HG03175 (cell line): ENCODE data around the gene NSFL1C.
"Not testable (repeated sequence)": the region's sequence is repeated elsewhere in the genome, so short reads cannot be mapped to it uniquely, and the experiment has no call there.

Source experiments
- ATAC-seq: cut with Tn5 transposase; IDR thresholded peaks from one replicate; pipeline ENCODE4 v1.9.1; 2021; ENCODE audit warnings: mild to moderate bottlenecking, moderate library complexity; ENCODE audit not compliant: unreplicated experiment

The NSFL1C gene

DNA sequence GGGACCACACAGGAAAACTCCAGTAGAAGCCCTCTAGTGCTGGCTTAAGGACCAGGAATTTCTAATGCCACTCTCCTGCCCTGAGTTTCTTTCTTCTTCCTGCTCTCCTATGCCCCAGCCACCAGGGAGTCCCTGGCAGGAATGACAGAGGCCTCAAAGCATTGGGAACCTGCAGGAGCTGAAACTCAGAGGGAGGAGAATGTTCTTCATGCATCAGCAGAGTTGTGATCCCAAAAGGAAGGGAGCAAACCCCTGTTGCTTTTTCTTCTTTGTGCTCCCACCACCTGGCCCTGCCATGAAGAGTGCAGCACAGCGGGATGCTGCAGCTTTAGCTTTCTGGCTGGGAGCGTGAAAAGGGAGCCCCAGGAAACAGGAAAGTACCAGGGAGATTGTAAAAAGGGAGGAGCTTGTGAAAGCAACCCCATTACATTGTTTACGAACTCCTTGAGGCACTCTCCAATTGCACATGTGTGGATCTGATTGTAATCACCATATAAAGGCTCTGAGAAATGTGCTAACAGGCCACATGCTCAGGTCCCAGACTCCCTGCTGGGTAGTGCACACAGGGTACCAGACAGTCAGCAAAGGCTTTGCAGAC, 39.1 kb downstream of the NSFL1C start:
- no peak for ATAC-seq

DNA sequence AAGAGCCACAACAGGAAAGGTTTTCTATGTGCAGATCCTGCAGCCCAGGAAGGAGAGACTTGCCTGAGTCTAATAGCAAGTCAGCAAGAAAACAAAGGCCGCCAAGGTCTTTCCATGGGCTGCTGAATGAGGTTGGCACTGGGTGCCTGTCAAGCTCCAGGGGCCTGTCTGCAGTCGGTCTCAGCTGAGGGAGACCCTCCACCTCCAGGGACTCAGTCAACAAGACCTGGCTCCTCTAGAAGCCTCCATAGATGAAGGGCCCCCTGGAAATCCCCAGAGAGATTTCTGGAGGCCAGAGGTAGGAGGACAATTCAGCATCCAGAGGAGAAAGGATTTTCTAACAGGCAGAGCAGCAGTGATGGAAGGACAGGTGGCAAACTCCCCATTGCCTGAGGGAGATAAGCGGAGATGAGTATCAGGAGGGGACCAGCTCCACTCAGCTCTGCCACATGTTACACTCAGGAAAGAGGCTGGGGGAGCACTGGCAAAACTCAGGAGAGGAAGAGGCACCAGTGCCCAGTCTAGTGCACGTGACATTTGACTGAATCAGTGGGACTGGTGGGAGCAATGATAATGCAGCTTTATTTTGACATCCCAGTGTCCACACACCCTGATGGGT, 40.3 kb downstream of the NSFL1C start:
- ATAC-seq: no peak

DNA sequence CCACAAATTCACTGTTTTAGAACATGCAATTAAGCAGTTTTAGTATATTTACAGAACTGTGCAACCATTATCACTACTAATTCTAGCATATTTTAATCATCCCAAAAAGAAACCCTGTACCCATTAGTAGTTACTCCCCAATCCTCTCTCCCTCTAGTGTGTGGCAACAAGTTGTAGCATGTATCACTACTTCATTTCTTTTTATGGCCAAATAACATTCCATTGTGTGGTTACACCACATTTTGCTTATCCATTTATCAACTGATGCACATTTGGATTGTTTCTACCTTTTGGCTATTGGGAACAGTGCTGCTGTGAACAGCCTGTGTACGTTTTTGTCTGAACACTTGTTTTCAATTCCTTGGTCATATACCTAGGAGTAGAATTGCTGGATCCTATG, 42.3 kb downstream of the NSFL1C start:
- ATAC-seq: no peak

DNA sequence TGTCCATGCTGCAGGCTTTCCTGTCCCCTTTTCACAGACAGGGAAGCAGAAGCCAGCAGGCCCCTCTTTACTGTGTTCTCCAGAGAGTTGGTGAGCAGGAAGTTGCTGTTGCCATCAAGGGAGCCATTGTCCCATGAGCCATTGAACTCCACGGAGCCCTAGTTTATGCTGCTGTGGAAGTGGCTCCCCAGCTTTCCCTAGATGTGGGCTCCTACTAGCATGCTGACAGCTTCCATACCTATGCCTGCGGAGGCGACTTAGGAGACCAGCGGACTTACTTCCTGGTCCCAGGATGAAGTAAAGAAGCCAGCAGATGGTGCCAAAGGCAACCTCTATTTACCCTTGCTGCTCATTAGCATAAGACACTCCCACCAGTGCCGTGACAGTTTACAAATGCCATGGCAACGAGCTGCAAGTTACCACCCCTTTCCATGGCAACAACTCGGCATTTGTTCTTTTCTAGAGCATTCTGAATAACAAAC, 43.0 kb downstream of the NSFL1C start:
- no peak for ATAC-seq

DNA sequence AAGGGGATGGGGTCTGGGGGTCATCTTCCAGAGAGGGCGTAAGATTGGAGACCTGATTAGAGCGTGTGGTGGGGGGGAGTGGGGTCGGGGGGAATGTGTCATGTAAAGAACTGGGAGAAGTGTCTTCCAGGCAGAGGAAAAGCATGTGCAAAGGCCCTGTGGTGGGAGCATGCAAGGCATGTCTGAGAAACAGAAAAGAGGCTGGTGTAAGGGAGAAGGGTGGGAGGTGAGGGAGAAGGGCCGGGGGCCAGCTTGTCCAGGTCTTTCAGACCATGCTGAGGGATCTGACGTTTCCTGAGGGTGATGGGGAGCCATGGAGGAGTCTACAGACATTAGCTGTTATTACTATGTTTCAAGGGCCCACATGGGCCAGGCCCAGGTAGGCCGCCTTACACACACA, 43.4 kb downstream of the NSFL1C start:
- no peak for ATAC-seq

DNA sequence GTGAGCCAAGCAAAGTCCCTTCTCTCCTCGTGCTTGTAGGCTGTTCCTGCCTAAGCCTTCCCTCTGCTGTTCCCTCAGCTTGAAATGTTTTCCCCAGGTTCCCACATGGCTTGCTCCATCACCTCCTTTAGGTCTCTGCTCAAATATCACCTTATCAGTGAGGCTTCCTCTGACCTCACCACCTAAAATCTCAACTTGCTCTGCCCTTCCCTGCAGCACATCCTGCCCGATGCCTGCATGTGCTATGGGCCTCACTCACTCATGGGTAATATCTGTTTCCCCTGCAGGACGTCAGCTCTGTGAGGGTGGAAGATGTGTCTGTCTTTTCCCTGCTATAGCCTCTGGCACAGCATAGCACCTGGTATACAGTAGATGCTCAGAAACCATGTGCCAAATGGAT, 43.9 kb downstream of the NSFL1C start:
- no peak for ATAC-seq

DNA sequence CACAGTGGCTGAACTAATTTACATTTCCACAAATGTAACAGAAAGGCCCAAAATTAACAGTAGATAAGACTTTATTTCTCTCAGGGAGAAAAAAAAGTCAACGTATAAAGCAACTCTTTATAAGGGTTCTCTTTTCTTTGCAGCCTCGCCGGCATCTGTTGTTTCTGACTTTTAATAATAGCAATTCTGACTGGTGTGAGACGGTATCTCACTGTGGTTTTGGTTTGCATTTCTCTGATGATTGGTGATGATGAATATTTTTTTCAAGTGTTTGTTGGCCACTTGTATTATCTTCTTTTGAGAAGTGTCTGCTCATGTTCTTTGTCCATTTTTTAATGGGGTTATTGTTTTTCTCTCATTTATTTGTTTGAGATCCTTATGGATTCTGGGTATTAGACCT, 46.6 kb downstream of the NSFL1C start:
- ATAC-seq: no peak

DNA sequence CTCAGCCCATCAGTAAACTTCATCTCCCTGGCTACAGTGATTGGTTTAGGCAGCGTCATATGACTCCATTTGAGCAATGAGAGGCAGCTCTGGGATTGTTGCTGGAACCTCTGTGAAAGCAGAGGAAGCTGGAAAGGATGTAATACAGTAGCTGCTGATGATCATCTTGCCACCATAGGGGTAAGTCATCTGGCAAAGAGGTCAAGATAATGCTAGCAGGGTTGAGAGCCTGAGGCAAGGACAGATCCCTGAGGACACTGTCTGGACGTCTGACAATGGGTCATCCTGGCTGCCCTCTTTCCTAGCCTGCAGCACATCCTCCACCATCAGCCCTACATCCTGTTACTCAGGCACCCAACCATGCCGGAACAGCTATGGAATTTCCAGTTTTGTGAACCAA, 48.3 kb downstream of the NSFL1C start:
- no peak for ATAC-seq

DNA sequence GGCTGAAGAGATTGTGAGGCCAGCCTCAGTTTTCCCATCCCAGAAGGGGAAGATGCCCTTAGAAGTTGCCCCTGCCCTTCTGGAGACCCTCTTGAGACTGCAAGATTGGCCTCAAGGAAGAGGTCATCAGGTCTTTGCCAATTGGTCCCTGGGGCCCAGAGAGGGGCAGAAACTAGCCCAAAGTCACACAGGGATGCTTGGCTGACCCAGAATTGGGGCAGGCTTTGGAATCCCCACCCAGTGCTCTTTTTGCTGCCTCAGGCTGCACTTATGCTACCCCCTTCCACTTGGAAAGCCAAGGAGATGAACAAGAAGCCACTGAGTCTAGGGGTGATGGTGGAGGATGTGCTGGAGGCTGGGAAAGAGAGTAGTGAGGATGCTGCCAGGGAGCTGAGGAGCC, 48.9 kb downstream of the NSFL1C start:
- ATAC-seq: no peak

DNA sequence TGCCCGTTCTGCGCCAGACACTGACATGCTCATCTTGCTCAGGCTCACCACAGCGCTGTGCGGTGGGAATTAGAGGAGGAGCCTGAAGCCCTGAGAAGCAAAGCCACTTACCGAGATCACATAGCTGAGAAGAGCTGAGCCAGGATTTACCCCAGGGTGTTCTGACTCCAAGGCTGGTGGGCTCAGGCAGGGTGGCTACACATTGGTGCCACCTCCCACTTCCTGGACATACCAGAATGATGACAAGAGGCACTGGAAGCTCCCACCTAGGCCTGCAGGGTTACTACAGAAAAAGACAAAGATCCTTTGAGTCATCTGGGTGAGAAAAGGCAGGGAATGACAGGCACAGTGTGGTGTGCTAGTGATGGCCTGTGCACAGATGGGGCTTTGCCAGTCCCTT, 49.4 kb downstream of the NSFL1C start:
- no peak for ATAC-seq

DNA sequence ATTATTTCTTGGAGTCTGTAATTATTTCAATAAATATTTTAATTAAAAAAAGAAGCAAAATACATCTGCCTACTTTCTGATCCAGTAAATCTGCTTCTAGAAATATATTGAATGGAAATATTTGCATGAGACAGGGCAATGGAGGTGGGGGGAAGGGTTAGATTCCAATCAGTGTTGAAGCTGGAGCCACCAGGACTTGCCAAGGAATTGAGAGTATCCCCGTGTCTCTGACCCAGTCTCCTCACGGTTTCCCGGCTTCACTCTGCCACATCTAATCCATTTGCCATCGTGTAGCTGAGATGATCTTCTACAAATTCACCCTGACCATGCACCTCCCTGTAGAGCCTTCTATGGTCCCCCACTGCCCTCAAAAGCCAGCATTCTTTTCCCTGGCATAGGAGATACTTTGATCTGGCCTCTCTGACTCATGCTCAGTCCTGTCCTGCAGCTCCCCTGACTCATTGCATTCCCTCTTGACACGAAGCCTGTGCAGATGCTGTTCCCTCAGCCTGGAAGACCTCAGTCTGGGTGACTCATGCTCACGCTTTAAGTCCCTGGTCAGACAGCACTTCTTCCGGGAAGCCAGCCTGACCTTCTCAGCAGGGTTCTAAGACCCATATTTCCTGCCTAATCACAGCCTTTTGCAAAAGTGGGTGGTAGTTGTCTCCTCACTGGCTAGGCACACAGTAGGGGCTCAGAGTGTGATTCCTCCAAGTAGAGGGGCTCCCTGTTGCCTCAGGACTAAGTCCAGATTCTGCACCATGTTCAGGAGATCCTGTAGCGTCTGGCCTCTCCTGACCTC, 50.8 kb downstream of the NSFL1C start:
- ATAC-seq: no peak

DNA sequence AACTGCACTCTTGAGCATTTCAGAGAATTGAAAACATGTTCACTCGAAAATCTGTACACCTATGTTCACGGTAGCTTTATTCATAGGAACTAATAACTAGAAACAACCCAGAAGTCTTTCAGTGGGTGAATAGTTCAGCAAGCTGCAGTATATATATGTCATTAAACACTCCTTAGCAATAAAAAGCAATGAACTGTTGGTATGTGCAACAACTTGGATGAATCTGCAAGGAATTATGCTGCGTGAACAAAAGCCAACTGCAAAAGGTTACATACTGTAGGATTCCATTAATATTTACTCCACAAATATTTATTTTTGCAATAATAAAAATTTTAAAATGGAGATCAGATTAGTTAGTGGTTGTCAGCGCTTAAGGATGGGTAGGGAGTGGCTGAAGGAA, 51.7 kb downstream of the NSFL1C start:
- ATAC-seq: no peak

DNA sequence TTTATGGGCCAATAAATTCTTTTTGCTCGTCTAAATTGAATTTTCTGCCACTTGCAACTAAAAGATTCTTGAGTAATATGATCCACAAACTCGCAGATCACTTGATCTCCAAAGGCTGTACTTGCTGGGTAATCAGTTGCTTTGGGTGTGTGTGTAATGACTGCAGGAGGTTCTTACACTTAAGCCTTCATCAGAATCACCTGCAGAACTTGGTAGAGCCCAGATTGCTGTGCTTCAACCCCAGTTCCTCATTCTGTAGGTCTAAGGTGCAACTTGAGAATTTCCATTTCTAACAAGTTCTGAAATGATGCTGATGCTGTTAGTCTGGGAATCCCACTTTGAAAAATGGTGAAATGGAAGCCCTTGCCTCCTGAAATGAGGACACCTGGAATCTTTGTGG, 60.8 kb downstream of the NSFL1C start:
- ATAC-seq: no peak

DNA sequence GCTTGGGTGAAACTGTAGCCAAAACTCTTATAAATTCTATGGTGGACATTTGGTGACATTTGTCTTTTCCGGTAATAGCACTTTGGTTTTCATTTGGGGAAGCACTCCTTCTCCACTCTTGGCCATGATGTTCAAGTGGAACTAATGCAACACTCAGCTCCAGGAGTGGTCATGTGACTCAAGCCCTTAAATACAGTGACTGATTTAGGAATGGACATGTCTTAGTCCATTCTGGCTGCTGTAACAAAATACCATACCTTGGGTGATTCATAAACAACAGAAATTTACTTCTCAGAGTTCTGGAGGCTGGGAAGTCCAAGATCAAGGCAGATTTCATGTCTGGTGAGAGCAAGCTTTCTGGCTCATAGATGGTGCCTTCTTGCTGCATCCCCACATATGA, 63.0 kb downstream of the NSFL1C start:
- no peak for ATAC-seq

DNA sequence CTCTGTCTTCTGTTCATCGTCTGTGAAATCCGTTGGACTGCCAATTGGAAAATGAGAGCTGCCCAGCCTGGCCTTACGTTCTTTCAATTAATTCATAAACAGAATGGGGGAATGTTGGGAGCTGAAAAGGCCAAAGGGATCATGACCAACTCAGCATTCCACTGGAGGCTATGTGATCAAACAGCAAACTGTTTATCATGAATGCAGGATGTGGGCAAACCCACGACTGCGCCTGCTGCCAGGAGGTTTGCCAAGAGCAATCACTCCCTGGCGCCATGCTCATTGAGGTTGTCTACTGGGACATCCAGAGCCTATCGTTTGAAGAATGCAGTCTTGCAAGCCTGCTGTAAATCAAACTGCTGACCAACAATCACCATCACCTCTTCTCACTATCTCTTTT, 64.5 kb downstream of the NSFL1C start:
- ATAC-seq: no peak

DNA sequence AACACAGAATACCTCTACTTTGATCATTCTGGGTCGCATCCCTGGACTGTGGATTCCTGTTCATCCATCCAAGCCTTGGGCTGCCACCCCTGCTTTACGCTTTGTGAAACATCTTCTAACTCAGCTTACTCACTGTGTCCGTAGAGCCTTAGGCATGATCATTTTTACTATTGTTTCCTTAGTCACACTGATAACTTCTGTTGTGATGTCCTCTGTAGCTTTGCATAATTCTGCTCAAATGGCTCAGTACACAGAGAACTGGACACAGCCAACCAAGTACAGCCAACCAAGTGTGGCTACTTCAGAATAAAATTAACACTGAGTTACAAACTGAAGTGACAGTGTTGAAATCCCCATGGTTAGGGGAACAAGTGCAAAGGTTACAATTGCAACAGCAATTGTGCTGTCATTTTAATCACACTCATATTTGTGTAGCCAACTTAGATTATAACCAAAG, 65.2 kb downstream of the NSFL1C start:
- no peak for ATAC-seq

DNA sequence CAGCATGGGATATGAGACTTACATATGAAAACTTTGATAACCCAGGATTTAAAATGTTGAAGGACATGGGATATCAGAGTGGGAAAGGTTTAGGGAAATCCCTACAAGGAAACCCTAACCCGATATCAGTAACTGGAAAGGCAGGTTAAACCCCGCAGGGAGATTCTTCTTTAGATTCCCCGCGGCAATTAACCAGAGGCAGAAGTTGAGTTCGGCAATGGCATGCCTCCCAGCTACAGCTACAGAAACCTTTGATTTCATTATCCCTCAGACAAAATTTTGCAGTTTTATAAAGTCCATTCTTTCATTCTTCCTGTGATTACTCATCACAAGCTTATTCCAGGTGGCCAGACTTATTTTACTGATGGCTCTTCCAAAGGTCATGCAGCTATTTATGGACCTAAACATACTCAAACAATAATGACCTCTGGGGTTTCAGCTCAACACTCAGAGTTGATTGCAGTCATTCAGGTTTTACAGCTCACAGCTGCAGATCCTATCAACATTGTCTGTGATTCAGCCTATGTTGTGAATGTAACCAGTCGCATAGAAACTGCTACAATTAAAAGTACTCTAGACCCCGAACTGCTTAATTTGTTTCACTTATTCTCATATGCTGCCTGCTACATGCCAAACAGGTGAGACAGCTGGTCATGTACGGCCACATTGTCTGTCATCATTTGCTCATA, 66.8 kb downstream of the NSFL1C start:
- ATAC-seq: not testable (repeated sequence)

DNA sequence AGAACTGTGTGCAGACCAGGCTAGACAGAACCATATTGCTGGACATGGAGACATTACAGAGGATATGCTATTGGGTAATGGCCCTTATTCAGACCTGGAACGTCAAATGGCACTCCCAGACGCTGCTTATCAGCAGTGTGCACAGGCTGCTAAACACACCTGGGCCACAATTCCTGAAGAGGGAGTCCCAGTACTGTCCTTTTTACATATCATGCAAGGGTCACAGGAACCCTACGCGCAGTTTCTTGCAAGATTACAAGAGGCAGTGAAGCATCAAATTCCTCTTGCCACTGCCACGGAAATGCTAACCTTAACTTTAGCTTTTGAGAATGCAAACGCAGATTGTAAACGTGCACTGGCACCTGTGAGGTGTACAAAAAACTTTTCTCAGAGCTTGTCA, 68.5 kb downstream of the NSFL1C start:
- ATAC-seq: not testable (repeated sequence)

DNA sequence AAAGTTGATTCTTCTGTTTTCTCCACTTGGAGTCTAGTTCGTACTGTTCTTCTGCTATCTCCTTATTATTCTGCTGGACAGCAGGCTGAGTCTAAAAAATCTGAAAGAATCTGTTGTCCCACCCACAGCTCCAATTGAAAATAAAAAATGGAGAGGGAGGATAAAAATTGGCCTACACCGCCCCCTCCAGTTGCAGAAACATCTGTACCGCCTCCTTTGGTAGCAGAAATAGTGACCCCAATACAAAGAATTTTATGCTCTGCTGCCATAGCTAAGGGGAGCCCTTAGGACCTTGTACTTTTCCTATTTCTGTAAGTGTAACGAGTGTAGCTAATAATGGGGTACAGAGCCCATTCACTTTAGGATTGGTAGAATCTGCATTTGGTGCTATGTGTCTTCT, 68.9 kb downstream of the NSFL1C start:
- ATAC-seq: no peak

DNA sequence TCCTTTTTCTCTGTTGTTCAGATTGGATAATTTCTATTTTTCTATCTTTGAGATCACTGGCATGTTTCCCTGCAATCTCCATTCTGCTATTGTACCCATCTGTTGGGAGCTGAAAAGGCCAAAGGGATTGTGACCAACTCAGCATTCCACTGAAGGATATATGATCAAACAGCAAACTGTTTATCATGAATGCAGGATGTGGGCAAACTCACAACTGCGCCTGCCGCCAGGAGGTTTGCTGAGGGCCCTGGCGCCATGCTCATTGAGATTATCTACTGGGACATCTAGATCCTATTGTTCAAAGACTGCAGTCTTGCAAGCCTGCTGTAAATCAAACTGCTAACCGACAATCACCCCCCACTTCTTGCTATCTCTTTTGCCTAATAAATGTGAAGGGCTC, 69.9 kb downstream of the NSFL1C start:
- ATAC-seq: no peak

DNA sequence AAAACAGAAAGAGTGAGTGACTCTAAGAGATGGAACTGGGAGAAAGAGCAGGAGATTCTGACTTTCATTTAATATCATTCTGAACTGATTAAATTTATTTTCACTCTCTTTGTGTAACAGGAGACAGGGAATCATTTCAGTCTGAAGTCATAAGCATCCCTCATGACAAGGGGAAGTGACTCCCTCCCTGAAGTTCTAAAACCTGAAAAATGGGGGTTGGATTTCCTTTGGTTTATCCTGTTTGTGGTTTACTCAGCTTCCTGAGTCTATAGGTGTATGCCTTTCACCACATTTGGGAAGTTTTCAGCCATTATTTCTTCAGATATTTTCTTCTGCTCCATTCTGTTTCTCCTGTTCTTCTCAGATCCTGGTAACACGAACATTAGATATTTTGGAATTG, 70.4 kb downstream of the NSFL1C start:
- no peak for ATAC-seq

DNA sequence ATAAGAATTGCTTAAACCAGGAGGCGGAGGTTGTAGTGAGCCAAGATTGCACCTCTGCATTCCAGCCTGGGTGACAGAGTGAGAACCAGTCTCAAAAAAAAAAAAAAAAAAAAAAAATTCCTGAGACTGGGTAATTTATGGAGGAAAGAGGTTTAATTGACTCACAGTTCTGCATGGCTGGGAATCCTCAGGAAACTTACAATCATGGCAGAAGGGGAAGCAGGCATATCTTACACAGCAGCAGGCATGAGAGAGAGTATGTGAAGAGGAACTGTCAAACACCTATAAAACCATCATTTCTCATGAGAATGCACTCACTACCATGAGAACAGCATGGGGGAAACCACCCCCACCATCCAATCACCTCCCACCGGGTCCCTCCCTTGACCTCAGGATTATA, 72.0 kb downstream of the NSFL1C start:
- no peak for ATAC-seq
